Measurements from ENCODE around the gene HPN.

The HPN gene

DNA sequence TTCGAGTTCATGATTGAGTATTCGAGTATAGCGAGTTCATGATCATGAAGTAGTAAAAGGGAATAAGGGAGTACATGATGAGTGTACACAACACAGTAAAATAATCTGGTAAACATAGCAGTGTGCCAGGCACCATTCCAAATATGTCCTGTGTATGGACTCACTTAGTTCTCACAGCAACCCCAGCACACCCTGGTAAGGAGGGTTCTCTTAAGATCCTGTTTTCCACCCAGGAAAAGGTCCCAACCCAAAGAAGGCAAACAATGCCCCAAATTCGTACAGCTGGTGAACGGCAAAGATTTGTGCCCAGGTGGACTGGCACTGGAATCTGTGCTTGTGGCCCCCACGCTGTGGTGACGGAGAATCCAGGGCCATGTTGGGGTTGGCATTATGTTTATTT, 21.4 kb downstream of the HPN start:
- no peak for DNase-seq (ENCODE audit: low read depth)

DNA sequence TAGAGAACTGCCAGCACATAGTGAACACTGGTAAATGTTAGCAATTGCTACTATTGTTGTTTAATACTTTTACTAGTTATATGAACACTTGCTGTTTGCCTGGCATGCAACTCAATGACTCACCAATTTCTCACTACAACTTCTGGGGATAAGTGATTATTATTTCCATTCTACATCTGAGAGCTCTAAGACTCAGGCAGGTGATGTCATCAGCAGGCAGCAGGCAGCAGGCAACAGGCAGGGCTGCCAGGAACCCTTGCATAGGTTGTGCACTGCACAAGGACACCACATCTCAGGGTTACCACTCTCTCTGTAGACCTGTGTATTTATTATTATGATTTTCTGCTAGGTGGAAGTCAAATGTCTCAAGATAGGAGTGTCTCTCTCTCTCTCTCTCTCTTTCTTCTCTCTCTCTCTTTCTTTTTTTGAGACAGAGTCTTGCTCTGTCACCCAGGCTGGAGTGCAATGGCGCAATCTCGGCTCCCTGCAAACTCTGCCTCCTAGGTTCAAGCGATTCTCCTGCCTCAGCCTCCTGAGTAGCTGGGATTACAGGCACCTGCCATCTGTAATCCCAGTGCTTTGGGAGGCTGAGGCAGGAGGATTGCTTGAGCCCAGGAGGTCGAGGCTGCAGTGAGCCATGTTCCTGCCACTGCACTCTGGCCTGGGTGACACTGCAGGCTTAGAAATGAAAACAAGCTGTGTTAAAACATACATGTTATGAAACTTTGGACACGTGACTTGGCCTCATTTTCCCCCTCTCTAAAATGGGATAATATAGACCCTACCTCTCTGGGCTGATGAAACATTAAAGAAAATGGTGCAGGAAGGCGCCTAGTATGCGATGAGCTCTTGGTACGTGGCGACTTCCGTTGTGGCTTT, 22.7 kb downstream of the HPN start:
- DNase-seq (ENCODE audit: low read depth) = peak; percentile 27

DNA sequence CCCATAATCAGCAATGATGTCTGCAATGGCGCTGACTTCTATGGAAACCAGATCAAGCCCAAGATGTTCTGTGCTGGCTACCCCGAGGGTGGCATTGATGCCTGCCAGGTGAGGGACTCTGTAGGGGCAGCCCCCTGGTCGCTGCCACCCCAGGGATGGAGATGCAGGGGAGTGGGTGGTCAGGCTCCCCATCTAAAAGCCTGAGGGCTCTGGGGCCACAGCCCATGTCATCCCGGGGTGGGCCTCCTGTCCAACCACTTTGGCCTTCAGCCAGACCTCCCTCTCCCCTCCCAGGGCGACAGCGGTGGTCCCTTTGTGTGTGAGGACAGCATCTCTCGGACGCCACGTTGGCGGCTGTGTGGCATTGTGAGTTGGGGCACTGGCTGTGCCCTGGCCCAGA, 24.1 kb downstream of the HPN start:
- DNase-seq (ENCODE audit: low read depth) = no peak

DNA sequence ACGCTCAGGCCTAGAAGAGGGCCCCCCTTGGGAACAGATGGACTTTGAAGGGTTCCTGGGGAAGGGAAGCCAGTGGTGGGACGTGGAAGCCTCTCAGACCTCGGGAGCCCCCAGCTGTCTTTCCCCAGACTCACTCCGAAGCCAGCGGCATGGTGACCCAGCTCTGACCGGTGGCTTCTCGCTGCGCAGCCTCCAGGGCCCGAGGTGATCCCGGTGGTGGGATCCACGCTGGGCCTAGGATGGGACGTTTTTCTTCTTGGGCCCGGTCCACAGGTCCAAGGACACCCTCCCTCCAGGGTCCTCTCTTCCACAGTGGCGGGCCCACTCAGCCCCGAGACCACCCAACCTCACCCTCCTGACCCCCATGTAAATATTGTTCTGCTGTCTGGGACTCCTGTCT, 24.6 kb downstream of the HPN start:
- DNase-seq (ENCODE audit: low read depth) = no peak

DNA sequence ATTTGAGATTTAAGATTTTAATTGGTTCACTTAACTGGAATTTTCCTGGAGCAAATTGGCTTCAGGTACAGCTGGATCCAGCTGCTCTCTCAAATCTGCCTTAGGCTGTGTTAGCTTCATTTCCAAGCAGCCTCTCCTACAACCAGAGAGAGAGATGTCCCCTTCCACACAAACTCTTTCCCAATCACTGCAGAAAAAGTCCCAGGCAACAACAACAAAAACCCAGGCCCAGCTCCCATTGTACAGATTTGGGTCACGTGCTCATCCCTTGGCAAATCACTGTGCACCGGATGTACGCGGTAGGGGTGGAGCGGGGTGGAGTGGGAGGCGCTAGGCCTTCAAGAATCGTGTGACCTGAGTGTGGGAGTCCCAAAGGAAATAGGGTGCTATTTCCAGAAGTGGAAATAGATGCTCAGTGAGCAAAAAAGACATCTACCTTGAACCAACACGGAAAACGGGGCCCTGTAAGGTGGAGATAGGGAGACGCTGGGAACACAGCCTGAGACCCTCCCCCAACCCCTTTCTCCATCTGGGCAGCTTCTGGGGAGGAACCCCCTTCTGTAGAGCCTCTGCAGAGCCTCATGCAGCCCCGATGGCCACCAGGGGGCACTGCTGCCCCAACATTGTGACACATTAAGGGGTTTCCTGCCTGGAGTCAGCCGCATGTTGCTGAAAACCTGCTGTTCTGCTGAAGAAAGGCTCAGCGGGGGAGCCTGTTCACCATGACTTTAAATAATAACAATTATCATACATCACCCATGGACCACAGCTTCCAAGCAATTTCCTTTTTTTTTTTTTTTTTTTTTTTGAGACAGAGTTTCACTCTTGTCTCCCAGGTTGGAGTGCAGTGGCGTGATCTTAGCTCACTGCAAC, 25.4 kb downstream of the HPN start:
- no peak for DNase-seq (ENCODE audit: low read depth)

DNA sequence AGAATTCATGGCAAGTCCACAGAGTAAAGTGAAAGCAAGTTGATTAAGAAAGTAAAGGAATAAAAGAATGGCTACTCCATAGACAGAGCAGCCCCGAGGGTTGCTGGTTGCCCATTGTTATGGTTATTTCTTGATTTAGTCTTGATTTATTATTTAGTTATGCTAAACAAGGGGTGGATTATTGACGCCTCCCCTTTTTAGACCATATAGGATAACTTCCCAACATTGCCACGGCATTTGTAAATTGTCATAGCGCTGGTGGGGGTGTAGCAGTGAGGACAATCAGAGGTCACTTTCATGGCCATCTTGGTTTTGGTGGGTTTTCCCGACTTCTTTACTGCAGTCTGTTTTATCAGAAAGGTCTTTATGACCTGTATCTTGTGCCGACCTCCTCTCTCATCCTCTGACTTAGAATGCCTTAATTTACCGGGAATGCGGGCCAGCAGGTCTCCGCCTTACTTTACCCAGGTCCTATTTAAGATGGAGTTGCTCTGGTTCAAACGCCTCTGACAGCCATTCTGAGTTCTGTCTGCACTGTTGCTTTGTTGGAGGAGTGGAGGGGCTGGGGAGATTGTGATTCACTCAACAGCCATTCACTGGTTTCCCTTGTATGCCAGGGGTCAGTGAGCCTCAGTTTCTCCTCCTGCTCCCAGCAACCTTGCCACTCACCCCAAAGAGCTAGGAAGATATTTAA, 27.6 kb downstream of the HPN start:
- DNase-seq (ENCODE audit: low read depth) = no peak

DNA sequence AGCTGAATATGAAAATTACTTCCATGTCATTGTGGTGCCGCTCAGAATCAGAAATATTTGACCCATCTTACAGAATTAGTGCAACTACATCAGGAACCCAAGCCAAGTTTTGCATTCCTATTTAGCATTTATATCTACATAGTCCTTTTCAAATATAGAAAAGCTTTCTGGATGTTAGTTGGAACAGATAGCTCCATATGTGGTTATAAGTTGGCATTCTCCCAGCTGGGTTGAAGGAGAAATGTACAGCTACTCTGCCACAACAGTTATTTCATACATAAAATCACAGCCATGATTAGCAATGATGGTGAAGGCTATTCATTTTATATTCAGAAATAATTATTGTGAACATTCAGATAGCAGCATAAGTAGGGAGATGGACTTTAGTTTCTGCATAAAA, 28.2 kb downstream of the HPN start:
- no peak for DNase-seq (ENCODE audit: low read depth)

DNA sequence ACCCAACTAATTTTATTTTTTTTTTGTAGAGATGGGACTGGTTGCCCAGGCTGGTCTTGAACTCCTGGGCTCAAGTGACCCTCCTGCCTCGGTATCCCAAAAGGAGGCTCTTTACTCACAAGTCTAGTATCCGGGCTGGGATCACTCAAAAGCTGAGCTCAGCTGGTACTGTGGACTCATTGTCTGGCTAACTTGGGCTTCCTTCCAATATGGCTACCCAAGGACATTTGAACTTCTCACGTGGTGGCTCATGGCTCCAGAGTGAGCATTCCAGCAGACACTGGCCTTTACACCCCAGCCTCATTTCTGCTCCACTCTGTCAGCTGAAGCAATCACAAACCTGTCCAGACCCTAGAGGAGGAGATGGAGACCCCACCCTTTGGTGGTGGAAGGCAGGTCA, 28.9 kb downstream of the HPN start:
- DNase-seq (ENCODE audit: low read depth) = no peak

DNA sequence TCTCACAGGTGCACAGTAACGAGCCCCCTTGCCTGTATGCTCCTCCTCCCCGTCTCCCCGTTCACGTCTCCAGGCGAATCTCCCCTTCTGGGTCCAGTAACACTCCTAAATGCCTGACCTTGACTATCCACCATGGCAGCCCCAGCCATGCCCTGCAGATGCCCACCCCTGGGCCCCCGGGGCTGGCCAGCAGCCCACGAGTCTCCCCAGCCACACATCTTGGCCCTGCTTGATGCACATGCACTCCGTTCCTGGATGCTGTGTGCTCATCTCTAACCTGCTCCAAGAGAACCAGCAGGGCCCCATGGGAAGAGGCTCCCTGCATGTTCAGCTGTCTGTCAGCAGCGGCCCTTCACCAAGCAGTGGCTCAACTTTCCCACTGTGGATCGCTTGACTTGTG, 32.0 kb downstream of the HPN start:
- no peak for DNase-seq (ENCODE audit: low read depth)

DNA sequence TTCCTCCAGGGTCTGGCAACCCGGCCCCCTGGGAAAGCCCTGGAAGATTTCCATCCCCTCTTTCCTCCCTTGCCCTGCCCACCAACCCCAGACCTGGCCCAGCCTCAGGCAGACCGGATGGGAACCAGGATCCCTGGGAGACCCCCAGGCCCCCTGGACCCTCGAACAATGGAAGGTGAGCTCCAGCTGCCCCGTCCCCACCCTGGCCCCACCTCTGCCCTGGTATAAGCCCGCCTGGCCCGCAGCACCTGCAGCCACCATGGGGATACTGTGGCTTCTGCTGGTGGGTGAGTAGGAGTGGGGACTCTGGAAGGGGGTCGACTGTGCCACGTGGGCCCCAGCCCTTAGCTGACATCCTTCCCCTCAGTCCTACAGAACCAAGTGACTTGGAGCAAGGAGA, 32.4 kb downstream of the HPN start:
- DNase-seq (ENCODE audit: low read depth) = no peak

DNA sequence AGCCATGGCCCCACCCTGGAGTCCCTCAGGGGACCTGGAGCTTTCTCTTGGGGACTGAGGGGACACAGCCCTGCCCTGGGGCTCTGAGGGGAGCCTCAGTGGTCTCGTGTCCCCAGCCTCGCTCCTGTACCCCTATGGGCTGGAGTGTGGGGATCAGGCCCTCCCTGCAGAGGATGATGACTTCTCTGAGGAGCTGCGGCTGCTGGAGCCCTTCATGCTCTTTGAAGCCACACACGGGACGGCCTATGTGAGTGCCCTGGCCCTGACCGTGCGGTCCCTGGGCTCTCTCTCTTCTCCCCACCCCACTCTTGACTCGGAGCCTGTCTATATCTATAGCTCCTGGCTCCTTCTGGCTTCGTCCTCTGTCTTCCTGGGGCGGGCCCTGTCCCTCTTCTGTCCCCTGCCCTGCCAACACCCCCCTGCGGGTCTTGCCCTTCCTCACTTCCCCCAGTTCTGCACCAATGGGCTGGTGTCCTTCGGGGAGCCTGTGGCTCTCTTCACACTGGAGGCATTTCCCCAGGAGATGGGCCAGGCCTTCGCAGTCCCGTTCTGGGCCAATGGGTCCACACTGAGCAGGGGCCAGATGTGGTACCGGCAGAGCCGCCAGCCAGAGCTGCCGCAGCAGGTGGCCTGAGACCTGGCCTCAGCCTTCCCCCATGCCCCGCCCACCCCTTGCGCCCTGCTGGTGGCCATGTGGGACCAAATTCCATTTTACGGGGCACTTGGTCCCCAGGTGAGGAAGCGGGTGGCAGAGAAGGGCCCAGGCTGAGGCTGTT, 33.1 kb downstream of the HPN start:
- DNase-seq (ENCODE audit: low read depth) = no peak

DNA sequence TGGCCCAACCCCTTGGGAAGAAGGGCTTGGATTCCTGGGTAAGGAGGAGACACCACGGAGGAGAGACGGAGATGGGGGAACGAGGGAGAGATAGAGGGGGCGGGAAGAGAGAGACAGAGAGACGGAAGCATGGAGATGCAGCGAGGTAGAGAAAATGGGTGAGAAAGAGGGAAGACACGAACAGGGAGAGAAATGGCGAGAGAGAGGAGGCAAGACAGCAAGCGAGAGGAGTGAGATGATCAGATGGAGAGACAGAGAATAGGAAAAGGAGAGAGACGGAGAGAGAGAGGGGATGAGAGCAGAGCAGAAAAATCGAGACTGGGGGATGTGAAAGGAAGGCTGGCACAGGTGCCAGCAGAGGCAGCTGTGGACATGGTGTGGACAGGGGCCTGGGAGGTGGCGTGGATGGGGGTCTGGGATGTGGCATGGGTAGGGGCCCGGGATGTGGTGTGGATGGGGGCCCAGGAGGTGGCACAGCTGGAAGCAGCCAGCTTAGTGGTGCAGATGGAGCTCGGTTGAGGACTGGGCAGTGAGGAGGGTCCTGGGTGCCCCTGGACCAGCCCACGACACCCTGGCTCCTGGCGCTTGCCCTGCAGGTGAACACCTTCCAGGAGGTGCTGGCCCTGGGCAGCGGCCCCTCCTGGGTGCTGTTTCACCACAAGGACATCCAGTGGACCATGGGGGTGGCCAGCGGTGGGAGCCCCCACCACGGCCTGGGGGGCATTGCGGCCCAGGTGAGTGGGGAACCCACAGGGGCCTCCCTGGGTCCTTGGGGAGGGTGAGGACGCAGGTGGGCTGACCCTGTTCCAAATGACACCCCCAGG, 33.9 kb downstream of the HPN start:
- DNase-seq (ENCODE audit: low read depth) = no peak

DNA sequence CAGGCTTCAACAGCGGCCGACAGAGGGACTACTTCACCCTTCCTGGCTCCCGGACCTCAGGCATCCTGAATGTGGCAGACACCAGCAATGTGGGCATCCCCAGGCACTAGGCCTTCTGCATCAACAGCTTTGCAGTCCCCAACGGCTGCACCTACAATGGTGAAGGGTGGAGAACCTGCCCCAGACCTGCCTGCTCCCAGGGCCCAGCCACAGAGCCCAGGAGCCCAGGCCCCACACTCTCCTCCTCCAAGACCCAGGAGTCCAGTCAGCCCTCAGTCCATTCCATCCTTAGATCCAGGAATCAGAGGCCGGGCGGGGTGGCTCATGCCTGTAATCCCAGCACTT, 34.5 kb downstream of the HPN start:
- DNase-seq (ENCODE audit: low read depth) = no peak

DNA sequence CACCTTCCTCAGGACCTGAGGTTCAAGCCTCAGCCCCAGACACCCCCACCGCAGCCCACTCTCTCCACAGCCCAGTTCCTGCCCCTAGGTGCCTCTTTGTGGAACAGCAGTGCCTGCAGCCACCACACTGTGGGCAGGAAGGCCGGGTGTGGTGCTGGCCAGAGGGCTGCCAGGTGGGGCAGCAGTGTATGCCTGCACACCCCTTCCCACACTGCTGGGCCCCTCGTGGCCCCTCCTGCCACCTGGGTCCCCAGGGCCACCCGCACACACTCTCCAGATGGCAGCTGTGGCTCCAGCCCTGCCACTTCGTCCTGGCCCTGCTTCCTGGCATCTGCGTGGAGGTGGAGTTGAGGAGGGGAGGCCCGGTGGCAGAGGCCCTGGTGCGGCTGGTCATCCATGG, 35.1 kb downstream of the HPN start:
- DNase-seq (ENCODE audit: low read depth) = no peak

DNA sequence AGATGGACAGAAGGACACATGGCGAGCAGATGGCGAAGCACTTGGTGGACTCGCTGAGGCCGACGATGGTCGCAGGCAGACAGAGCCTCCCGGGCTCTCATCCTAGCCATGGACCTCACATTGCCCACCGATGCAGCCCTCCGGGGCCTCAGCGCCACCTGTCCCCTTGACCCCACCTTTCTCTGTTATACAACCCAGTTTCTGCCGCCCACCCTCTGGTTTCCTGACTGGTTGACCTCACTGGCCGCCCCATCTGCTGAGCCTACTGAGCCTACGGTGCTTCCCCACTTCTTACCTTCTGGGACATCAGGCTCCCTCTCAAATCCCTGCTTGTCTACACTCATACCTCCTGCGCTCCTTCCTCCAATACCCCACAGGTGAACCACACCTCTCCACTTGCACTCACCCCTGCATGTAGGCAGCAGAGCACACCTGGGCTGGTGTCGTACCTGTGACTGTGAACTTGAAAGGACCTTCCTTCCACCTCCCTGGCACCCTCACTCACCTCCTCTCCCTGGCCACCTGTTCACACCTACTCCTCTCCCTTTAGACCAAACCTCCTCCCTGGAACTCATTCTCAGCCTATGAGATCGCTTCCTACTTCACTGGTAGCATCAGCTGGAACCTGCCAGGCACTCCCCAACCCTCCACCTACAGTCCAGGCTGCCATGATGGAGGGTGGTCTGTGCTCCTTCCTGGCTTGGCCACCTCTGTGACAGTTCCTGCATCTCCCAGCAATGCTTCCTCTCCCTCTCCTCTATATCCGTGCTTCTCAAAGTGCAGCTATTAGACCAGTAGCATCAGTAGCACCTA, 36.1 kb downstream of the HPN start:
- no peak for DNase-seq (ENCODE audit: low read depth)

DNA sequence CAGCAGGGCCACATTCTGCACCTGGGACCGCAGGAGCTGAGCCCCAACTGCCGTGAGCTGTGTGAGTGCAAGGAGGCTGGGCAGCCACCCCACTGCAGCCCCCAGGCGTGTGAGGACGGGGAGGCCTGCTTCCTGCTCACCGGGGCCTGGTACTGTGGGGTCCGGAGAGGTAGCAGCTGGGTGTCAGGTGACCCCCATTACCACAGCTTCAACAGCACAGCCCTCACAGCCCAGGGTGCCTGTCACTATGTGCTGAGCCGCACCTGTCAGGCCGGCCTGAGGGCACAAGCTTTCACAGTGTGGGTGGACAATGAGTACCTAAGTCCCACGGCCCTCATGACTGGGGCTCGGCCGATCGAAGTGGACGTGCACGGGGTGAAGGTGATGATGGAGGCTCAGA, 38.3 kb downstream of the HPN start:
- DNase-seq (ENCODE audit: low read depth) = no peak

DNA sequence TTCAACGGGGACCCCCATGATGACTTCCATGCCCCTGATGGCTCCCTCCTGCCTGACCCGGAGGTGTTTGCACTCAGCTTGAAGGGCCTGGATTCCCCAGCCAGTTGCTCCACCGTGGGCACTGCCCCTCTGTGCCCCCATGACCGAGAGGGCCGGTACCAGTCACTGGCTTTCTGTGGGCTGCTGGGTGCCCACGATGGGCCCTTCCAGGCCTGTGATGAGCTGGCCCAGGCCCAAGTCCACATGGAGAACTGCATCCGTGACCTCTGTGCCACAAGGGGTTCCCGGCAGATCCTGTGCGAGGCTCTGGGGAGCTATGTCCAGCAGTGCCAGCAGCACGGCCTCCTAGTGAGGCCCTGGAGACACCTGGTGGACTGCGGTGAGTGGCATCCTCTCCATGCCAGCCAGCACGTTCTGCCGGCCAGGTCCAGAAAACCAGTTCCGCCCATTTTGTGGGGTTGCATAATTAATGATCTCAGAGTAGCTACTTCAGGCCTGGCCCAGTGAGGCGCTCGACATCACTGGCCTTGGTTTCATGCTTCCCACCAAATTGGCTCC, 39.2 kb downstream of the HPN start:
- no peak for DNase-seq (ENCODE audit: low read depth)

DNA sequence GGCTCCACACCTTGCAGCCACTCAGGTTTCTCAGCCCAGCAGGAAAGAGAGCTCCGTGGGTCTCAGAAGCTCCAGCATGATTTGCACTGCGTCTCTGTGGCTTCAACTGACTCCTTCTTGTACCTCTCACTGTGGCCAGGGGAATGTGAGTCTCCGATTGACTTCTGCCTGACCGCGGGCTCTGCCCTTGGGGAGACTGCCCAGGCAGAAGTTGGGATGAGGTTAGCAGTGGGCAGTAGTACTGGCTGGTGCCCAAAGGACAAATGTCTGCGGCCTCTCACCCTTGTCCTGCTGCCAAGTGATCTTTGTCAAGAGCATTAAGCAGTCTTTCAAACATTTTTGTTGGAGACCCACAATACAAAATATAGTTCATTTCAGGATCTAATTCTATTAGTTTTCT, 39.7 kb downstream of the HPN start:
- no peak for DNase-seq (ENCODE audit: low read depth)

DNA sequence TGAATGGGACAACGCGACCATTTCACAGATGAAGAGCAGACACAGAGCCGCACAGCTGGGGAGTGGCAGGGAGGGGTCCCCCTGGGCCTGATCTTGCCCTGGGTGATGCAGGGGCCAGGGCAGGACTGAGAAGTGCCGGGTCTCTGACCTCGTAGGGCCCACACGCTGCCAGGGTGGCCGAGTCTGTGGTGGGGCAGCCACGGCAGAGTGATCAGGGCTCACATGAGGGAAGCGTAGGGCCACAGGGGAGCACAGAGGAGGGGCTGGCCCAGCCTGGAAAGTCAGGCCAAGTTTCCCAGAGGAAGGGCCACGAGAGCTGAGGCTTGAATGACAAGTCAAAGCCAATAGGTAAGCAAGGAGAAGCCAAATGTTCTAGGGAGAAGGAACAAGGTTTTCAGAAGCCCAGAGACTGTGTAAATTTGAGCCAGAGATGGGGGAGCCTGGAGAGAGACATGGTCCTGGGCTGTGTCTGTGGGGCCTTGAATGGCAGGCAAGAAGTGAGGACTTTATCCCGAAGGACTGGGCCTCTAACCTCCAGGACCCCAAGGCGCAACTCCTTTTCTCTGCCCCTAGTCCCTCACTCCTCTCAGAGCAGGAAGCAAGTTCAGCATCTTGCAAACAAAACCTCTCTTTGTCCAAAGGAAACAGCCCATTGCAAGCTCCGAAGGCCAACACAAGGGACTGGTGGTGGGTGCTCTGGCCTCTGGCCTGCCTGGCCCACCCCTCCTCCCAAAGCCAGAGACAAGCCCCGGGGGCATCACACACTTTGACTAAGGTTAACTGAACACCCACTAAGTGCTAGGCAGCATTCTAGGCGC, 42.4 kb downstream of the HPN start:
- no peak for DNase-seq (ENCODE audit: low read depth)
